ENCODE data around the gene IGFL2. TPM values are rescaled to one million over a fixed set of nuclear protein-coding genes. Genes with fewer than 3 reads are reported as not detected.

IGFL2 gene
- total RNA-seq, 1 experiment from 2014 or later, result not detected

DNA sequence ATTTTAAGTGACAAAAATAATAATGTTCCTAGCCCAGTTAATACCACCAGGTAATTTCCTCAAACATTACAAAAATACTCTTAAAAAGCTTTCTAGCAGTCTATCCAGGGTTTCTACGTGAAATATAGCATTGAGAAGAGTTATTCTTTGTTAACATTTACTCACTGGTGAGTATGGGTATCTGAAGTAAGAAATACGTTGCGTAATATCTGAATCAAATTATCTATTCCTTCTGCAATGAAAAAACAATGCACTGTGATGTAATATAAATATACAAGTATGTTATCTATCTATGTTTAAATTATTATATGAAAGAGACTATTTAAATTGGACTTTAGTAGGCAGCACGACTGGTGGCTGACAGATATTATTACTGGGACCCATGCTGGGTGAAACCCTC lies 5.7 kb upstream of the IGFL2 start:
- no peaks in the 10 kb centered on the region for H3K79me2 ChIP-seq (ENCODE audit: low read depth)
- no peak overlapping the region for H2AFZ ChIP-seq
- no peak overlapping the region for H3K27ac ChIP-seq
- CTCF ChIA-PET, result interaction anchor here (0.6 kb wide), 1 partner anchor 737 kb away, joined by 5 read pairs; no protein-coding TSS in a partner anchor
- no peaks in the 10 kb centered on the region for H3K4me1 ChIP-seq (replicated peaks; ENCODE audit: insufficient read depth)
- no peak overlapping the region for H3K4me3 ChIP-seq
- H3K9me2 ChIP-seq (ENCODE audit: insufficient read depth), result no peaks in the 10 kb centered on the region
- no peaks in the 10 kb centered on the region for H3K27me3 ChIP-seq (ENCODE audit: insufficient read depth, low read depth)
- DNase-seq, result no peak
- intact Hi-C loops (cut with micrococcal nuclease; ENCODE audit: unreplicated experiment), result no loop called here
- no peaks in the 10 kb centered on the region for H3K36me3 ChIP-seq (ENCODE audit: low read depth)
- H3K4me2 ChIP-seq, result no peak overlapping the region
- BruUV-seq (replicated peaks), result no TSS peak
- H3K9me3 ChIP-seq (ENCODE audit: insufficient read depth, low read depth), result no peaks in the 10 kb centered on the region; the same call in 1 of the 2 replicates
- POLR2A ChIA-PET (ENCODE audit: unreplicated experiment), result interaction anchor here (0.6 kb wide), 1 partner anchor 37 kb away, joined by 25 read pairs; no protein-coding TSS in a partner anchor
- no peaks in the 10 kb centered on the region for H4K20me1 ChIP-seq (ENCODE audit: insufficient read depth)
- no peaks in the 10 kb centered on the region for H3F3A ChIP-seq (ENCODE audit: insufficient read depth, low read depth)
- TF ChIP-seq, protein P1, sequence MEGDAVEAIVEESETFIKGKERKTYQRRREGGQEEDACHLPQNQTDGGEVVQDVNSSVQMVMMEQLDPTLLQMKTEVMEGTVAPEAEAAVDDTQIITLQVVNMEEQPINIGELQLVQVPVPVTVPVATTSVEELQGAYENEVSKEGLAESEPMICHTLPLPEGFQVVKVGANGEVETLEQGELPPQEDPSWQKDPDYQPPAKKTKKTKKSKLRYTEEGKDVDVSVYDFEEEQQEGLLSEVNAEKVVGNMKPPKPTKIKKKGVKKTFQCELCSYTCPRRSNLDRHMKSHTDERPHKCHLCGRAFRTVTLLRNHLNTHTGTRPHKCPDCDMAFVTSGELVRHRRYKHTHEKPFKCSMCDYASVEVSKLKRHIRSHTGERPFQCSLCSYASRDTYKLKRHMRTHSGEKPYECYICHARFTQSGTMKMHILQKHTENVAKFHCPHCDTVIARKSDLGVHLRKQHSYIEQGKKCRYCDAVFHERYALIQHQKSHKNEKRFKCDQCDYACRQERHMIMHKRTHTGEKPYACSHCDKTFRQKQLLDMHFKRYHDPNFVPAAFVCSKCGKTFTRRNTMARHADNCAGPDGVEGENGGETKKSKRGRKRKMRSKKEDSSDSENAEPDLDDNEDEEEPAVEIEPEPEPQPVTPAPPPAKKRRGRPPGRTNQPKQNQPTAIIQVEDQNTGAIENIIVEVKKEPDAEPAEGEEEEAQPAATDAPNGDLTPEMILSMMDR (conservative IDR thresholded peaks at IDR 0.05), result no peak
- TF ChIP-seq EZH2 (IDR thresholded peaks at IDR 0.05; ENCODE audit: low read depth), result no peak

DNA sequence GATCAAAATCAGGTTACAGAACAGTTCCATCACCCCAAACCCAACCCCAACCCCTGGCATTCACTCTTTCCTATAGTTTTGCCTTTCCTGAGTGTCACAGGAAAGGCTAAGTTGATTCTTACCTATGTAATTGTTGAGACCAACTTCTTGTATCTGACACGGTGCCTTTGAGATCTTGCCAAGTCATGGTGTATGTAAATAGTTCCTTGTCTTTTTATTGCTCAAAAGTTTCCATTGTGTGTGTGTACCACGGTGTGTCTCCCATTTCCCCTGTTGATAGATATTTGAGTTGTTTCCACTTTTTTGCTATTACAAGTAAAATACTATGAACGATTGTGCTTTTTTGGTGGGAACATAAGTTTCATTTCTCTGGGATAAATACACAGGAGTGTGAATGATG lies 3.3 kb upstream of the IGFL2 start:
- Histone ChIP-seq H3F3A (ENCODE audit: insufficient read depth, low read depth) (no peaks in the 10 kb centered on the region), H3K36me3 (ENCODE audit: low read depth) (no peaks in the 10 kb centered on the region), H3K9me3 (ENCODE audit: insufficient read depth, low read depth) (no peaks in the 10 kb centered on the region; the same call in 1 of the 2 replicates), H3K27ac (no peak overlapping the region), H2AFZ (no peak overlapping the region), H3K4me1 (replicated peaks; ENCODE audit: insufficient read depth) (0 out of 2 replicates have a peak, but pooled peaks cover 6% of the 10 kb centered on the region), H3K27me3 (ENCODE audit: insufficient read depth, low read depth) (no peaks in the 10 kb centered on the region), H3K4me2 (no peak overlapping the region), H3K9me2 (ENCODE audit: insufficient read depth) (no peaks in the 10 kb centered on the region), H4K20me1 (ENCODE audit: insufficient read depth) (no peaks in the 10 kb centered on the region), H3K79me2 (ENCODE audit: low read depth) (no peaks in the 10 kb centered on the region), H3K4me3 (no peak overlapping the region)
- no peak for DNase-seq
- CTCF ChIA-PET, result no interaction called here
- TF ChIP-seq EZH2 (IDR thresholded peaks at IDR 0.05; ENCODE audit: low read depth), result no peak
- TF ChIP-seq, protein P1 (conservative IDR thresholded peaks at IDR 0.05), result no peak
- POLR2A ChIA-PET (ENCODE audit: unreplicated experiment), result interaction anchor here (0.6 kb wide), 1 partner anchor 49 kb away, joined by 8 read pairs; no protein-coding TSS in a partner anchor
- intact Hi-C loops (cut with micrococcal nuclease; ENCODE audit: unreplicated experiment), result no loop called here
- no TSS peak for BruUV-seq (replicated peaks)

DNA sequence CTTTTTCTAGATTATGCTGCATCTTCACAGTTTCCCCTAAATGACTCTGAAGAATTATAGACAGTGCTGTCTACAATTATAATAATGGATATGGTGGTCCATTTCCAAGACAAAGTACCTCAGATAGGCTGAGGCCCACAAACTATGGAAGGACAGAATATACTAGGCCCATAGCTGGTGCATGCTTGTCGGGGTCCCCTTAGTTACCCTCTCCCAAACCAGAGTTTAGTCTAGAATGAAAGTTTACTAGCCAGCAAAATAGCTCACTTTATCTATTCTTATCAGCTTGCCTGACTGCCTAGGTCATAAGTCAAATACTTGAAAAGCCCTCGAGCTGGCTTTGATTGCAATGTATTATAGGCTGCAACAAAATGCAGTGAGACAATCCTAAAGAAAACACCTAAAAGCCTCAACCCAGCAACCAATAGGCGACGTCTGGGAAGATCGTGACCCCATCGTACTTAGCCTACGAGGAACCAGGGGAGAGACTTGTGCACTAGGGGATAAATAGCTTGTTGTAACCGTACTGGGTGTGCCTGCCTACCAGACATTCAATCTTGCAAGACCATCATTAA lies 785 bp upstream of the IGFL2 start:
- no peak overlapping the region for H3K4me2 ChIP-seq
- no peak overlapping the region for H3K27ac ChIP-seq
- no peaks in the 10 kb centered on the region for H3K9me2 ChIP-seq (ENCODE audit: insufficient read depth)
- no TSS peak for BruUV-seq (replicated peaks)
- H4K20me1 ChIP-seq (ENCODE audit: insufficient read depth), result no peaks in the 10 kb centered on the region
- no peak overlapping the region for H2AFZ ChIP-seq
- no peaks in the 10 kb centered on the region for H3K79me2 ChIP-seq (ENCODE audit: low read depth)
- H3K4me1 ChIP-seq (replicated peaks; ENCODE audit: insufficient read depth), result 0 out of 2 replicates have a peak, but pooled peaks cover 6% of the 10 kb centered on the region
- POLR2A ChIA-PET (ENCODE audit: unreplicated experiment), result no interaction called here
- no peaks in the 10 kb centered on the region for H3K36me3 ChIP-seq (ENCODE audit: low read depth)
- no peaks in the 10 kb centered on the region for H3K27me3 ChIP-seq (ENCODE audit: insufficient read depth, low read depth)
- intact Hi-C loops (cut with micrococcal nuclease; ENCODE audit: unreplicated experiment), result no loop called here
- H3F3A ChIP-seq (ENCODE audit: insufficient read depth, low read depth), result no peaks in the 10 kb centered on the region
- DNase-seq, result no peak
- no peak overlapping the region for H3K4me3 ChIP-seq
- CTCF ChIA-PET, result no interaction called here
- H3K9me3 ChIP-seq (ENCODE audit: insufficient read depth, low read depth), result no peaks in the 10 kb centered on the region; the same call in 1 of the 2 replicates
- TF ChIP-seq, protein P1 (conservative IDR thresholded peaks at IDR 0.05), result no peak
- no peak for TF ChIP-seq EZH2 (IDR thresholded peaks at IDR 0.05; ENCODE audit: low read depth)
